Kidney (tissue), 14 donors: ENCODE measurements around the gene EIF4A2. TPM values are rescaled to one million over a fixed set of nuclear protein-coding genes. Genes with fewer than 3 reads are reported as not detected.

Source experiments
- DNase-seq, 5 donors: peaks; one replicate each; pipeline ENCODE4 v3.0.0-alpha.2; 2013 to 2020
- FAIRE-seq: peaks from 2 replicates; lab custom pipeline; 2012; peaks lifted over from hg19 to GRCh38; lab: Jason Lieb, UNC
- H3K27ac ChIP-seq, 2 donors: one replicate each; pipeline ENCODE4 v1.7.0; 2013; ENCODE audit warnings: low read depth in 2 of 2, low read length in 2 of 2, inconsistent platforms in 1 of 2
- H3K27me3 ChIP-seq: one replicate; pipeline ENCODE4 v1.7.1; 2013; ENCODE audit warnings: low read length, inconsistent platforms; ENCODE audit not compliant: control insufficient read depth, insufficient read depth
- H3K36me3 ChIP-seq, 3 donors: one replicate each; pipeline versions ENCODE4 v1.7.0 to v1.7.1; 2013; ENCODE audit warnings: low read length in 3 of 3, control low read depth in 1 of 3, inconsistent platforms in 1 of 3; ENCODE audit not compliant: insufficient read depth in 3 of 3, control insufficient read depth in 2 of 3
- H3K4me1 ChIP-seq, 3 donors: one replicate each; pipeline versions ENCODE4 v1.7.0 to v1.7.1; 2013; ENCODE audit warnings: low read length in 3 of 3, inconsistent platforms in 1 of 3, low read depth in 1 of 3; ENCODE audit not compliant: control insufficient read depth in 2 of 3, insufficient read depth in 2 of 3
- H3K4me3 ChIP-seq, 3 donors: one replicate each; pipeline versions ENCODE4 v1.7.0 to v1.8.1; 2013; ENCODE audit warnings: low read length in 3 of 3, control low read depth in 1 of 3, inconsistent platforms in 1 of 3
- H3K9ac ChIP-seq, 3 donors: one replicate each; pipeline versions ENCODE4 v1.7.0 to v1.7.1; 2013; ENCODE audit warnings: low read length in 3 of 3, control low read depth in 1 of 3, inconsistent platforms in 1 of 3
- H3K9me3 ChIP-seq, 3 donors: one replicate each; pipeline versions ENCODE4 v1.7.0 to v1.7.1; 2013; ENCODE audit warnings: low read length in 3 of 3, control low read depth in 1 of 3, inconsistent platforms in 1 of 3; ENCODE audit not compliant: control insufficient read depth in 2 of 3, insufficient read depth in 1 of 3
- intact Hi-C: fragments of 100-400 bp; cut with DNase I; formaldehyde crosslinking; loops from one replicate; pipeline ENCODE4 v1.11.1; 2022
- polyA plus RNA-seq: library from polyadenylated mRNA; stranded (reverse); fragments of 350-450 nt; fragmentation: Illumina TruSeq; extraction: RNeasy Lipid Tissue Mini Kit (QIAGEN cat#74804); gene quantifications from one replicate; pipeline ENCODE4 v1.2.3, GENCODE V29; 2014; ENCODE audit warnings: low read depth, low replicate concordance; ENCODE audit not compliant: insufficient read depth
- total RNA-seq: library from RNA; stranded (reverse); fragmentation: NEBNext Ultra II Directional; extraction: Animal tissue kit (Norgen Biotek cat#: 25700); gene quantifications from one replicate; pipeline ENCODE4 v1.2.1, GENCODE V29; 2021
- TF ChIP-seq, protein P1 (sequence below): IDR thresholded peaks from 3 replicates; pipeline ENCODE4 v1.5.1; 2012; ENCODE audit warnings: mild to moderate bottlenecking, moderate library complexity, borderline replicate concordance; ENCODE audit not compliant: insufficient read depth; ENCODE audit errors: extremely low read depth
- donor health status: control.
- donor health status: control.
- donor health status: control.
- donor health status: control.
- donor health status: control.
- donor health status: DM: yes; HTN: yes; CAD: no.
- donor health status: Normal renal cell carcinoma (clear cell type).

The EIF4A2 gene
- total and polyA plus RNA-seq, 2 donors from 2014 or later: 310 to 333 TPM

GRCh38 chr3:186754006-186754405 is 29.4 kb upstream of the EIF4A2 start:
- intact Hi-C loops: no loop called here
- no peak for FAIRE-seq

DNA sequence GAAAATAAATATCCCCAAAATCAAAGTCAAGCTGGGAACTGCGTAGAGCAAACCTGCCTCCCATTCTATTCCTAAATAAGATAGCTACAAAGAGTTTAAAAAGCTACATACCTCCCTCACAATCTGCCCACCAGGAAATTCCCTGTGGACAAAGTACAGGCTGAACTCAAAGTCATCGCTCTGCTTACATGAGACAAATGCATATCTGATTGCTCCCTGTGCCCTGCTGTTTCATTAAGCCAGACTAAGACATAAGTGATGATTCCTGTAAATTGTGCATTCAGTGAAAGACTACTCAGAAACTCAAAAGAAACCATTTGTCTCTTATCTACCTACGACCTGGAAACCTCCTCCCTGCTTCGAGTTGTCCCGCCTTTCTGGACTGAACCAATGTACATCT is 28.5 kb upstream of the EIF4A2 start:
- H3K27ac ChIP-seq: no peak overlapping the region
- FAIRE-seq: no peak
- no peaks in the 10 kb centered on the region for H3K4me1 ChIP-seq
- DNase-seq: no peak
- TF ChIP-seq, protein P1, sequence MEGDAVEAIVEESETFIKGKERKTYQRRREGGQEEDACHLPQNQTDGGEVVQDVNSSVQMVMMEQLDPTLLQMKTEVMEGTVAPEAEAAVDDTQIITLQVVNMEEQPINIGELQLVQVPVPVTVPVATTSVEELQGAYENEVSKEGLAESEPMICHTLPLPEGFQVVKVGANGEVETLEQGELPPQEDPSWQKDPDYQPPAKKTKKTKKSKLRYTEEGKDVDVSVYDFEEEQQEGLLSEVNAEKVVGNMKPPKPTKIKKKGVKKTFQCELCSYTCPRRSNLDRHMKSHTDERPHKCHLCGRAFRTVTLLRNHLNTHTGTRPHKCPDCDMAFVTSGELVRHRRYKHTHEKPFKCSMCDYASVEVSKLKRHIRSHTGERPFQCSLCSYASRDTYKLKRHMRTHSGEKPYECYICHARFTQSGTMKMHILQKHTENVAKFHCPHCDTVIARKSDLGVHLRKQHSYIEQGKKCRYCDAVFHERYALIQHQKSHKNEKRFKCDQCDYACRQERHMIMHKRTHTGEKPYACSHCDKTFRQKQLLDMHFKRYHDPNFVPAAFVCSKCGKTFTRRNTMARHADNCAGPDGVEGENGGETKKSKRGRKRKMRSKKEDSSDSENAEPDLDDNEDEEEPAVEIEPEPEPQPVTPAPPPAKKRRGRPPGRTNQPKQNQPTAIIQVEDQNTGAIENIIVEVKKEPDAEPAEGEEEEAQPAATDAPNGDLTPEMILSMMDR: no peak
- no peaks in the 10 kb centered on the region for H3K9me3 ChIP-seq
- intact Hi-C loops: no loop called here
- H3K9ac ChIP-seq: no peak overlapping the region
- no peaks in the 10 kb centered on the region for H3K36me3 ChIP-seq
- H3K4me3 ChIP-seq: no peak overlapping the region
- H3K27me3 ChIP-seq: no peaks in the 10 kb centered on the region

More at GRCh38 chr3:186754006-186754405, 29.4 kb upstream of the EIF4A2 start:
- Histone ChIP-seq H3K27ac (no peak overlapping the region), H3K4me1 (no peaks in the 10 kb centered on the region), H3K27me3 (no peaks in the 10 kb centered on the region), H3K36me3 (no peaks in the 10 kb centered on the region), H3K9ac (no peak overlapping the region), H3K4me3 (no peak overlapping the region), H3K9me3 (no peaks in the 10 kb centered on the region)
- no peak for DNase-seq
- TF ChIP-seq, protein P1: no peak

DNA sequence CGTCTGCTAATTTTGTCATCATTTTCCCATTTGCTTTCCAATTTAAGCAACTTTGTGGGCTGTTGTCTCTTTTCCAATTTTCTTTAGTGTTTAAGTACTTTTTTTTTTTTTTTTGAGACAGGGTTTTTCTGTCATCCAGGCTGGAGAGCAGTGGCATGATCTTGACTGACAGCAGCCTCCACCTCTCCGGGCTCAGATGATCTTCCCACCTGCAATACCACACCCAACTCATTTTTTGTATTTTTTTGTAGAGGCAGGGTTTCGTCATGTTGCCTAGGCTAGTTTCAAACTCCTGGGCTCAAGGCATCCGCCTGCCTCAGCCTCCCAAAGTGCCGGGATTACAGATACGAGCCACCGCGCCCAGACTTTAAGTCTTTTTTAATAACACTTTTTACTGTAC is 26.2 kb upstream of the EIF4A2 start:
- Histone ChIP-seq H3K36me3 (no peaks in the 10 kb centered on the region), H3K4me1 (no peaks in the 10 kb centered on the region), H3K9ac (no peak overlapping the region), H3K4me3 (no peak overlapping the region), H3K27me3 (no peaks in the 10 kb centered on the region), H3K9me3 (no peaks in the 10 kb centered on the region), H3K27ac (no peak overlapping the region)
- no peak for DNase-seq
- TF ChIP-seq, protein P1: no peak
- intact Hi-C loops: no loop called here
- no peak for FAIRE-seq

- Histone ChIP-seq H3K4me3 (no peak overlapping the region), H3K9ac (no peak overlapping the region), H3K9me3 (no peaks in the 10 kb centered on the region), H3K36me3 (no peaks in the 10 kb centered on the region), H3K27me3 (no peaks in the 10 kb centered on the region), H3K4me1 (no peaks in the 10 kb centered on the region), H3K27ac (no peak overlapping the region)
- no peak for FAIRE-seq
- intact Hi-C loops: no loop called here
- DNase-seq: no peak
- TF ChIP-seq, protein P1: no peak
Observed at GRCh38 chr3:186757686-186758220, 25.6 kb upstream of the EIF4A2 start.
